Naive B cell (primary cell): ENCODE measurements around the gene ACSF3. TPM values are rescaled to one million over a fixed set of nuclear protein-coding genes. Genes with fewer than 3 reads are reported as not detected.

Source experiments
- ATAC-seq, 2 donors: fragments of 150-1000 bp; cut with Tn5 transposase; 2 replicates each; pipeline ENCODE4 v1.10.0; 2021; ENCODE audit warnings: low read depth in 2 of 2, mild to moderate bottlenecking in 2 of 2, moderate library complexity in 2 of 2
- DNase-seq: peaks from one replicate; pipeline ENCODE4 v3.0.0; 2022
- H3K27ac Mint-ChIP-seq, 6 donors: one replicate each; pipeline ENCODE4 v1.8.0; 2020 to 2022; ENCODE audit warnings: mild to moderate bottlenecking in 6 of 6, mixed read lengths in 6 of 6, moderate library complexity in 5 of 6, inconsistent platforms in 2 of 6
- H3K27me3 Mint-ChIP-seq, 3 donors: one replicate each; pipeline ENCODE4 v1.8.0; 2021 to 2022; ENCODE audit warnings: mixed read lengths in 3 of 3, mild to moderate bottlenecking in 1 of 3
- H3K36me3 Mint-ChIP-seq, 2 donors: one replicate each; pipeline ENCODE4 v1.8.0; 2020 to 2022; ENCODE audit warnings: mixed read lengths in 2 of 2, inconsistent platforms in 1 of 2, mild to moderate bottlenecking in 1 of 2
- H3K4me1 Mint-ChIP-seq, 3 donors: one replicate each; pipeline ENCODE4 v1.8.0; 2020 to 2022; ENCODE audit warnings: mixed read lengths in 3 of 3, inconsistent platforms in 1 of 3, mild to moderate bottlenecking in 1 of 3, moderate library complexity in 1 of 3
- H3K4me3 Mint-ChIP-seq, 8 donors: one replicate each; pipeline ENCODE4 v1.8.0; 2020 to 2022; ENCODE audit warnings: mild to moderate bottlenecking in 8 of 8, mixed read lengths in 8 of 8, moderate library complexity in 8 of 8, inconsistent platforms in 2 of 8
- H3K9me3 Mint-ChIP-seq, 7 donors: one replicate each; pipeline ENCODE4 v1.8.0; 2020 to 2022; ENCODE audit warnings: mixed read lengths in 7 of 7, mild to moderate bottlenecking in 5 of 7, inconsistent platforms in 2 of 7, moderate library complexity in 1 of 7
- polyA plus RNA-seq, 6 donors: library from polyadenylated mRNA; unstranded; fragments of 300-500 nt; fragmentation: Illumina TruSeq; gene quantifications; one replicate each; pipeline ENCODE4 v1.2.3, GENCODE V29; 2021; ENCODE audit warnings: low read depth in 6 of 6

The ACSF3 gene
- polyA plus RNA-seq, 6 donors from 2014 or later = 30.0 to 43.6 (median 33.9) TPM

GRCh38 chr16:89051521-89052166 lies 42.0 kb upstream of the ACSF3 start:
- ATAC-seq (no peak), DNase-seq (no peak)
- peaks cover 6 to 15% (median 12%) of the 10 kb centered on the region in 3 donors for H3K4me1 Mint-ChIP-seq
- H3K9me3 Mint-ChIP-seq = no peaks in the 10 kb centered on the region
- peaks cover 0 to 35% (median 18%) of the 10 kb centered on the region in 3 donors for H3K27me3 Mint-ChIP-seq
- no peak overlapping the region for H3K27ac Mint-ChIP-seq
- no peaks in the 10 kb centered on the region for H3K36me3 Mint-ChIP-seq
- H3K4me3 Mint-ChIP-seq = peak overlapping the region in 1 of 8 donors; percentile 9

GRCh38 chr16:89052191-89052889 lies 41.3 kb upstream of the ACSF3 start:
- Mint-ChIP-seq H3K27ac (peak overlapping the region in 5 of 6 donors; percentile 79 to 96 (median 91)), H3K4me1 (peaks cover 6 to 15% (median 12%) of the 10 kb centered on the region in 3 donors), H3K36me3 (no peaks in the 10 kb centered on the region), H3K4me3 (peak overlapping the region; percentile 52 to 93 (median 88)), H3K27me3 (peaks cover 0 to 32% (median 18%) of the 10 kb centered on the region in 3 donors), H3K9me3 (no peaks in the 10 kb centered on the region)
- no peak for DNase-seq
- peak; percentile 8 to 11 for ATAC-seq

GRCh38 chr16:89052890-89053724 lies 40.5 kb upstream of the ACSF3 start:
- H3K4me1 Mint-ChIP-seq = peaks cover 6 to 15% (median 12%) of the 10 kb centered on the region in 3 donors

DNA sequence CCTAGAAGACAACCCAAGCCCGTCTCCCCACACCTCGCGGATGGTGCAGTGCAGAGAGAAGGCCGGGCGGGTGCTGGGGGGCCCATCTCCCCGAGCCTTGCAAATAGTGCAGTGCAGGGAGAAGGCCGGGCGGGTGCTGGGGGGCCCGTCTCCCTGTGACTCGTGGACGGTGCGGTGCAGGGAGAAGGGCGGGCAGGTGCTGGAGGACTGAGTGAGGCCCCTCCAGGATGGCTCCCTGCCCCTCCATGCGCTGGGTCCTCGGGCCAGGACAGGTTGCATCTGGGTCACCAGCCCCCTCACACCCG lies 40.0 kb upstream of the ACSF3 start:
- Mint-ChIP-seq H3K36me3 (no peaks in the 10 kb centered on the region), H3K27me3 (peaks cover 0 to 33% (median 18%) of the 10 kb centered on the region in 3 donors), H3K27ac (peak overlapping the region in 1 of 6 donors; percentile 85), H3K4me3 (no peak overlapping the region), H3K9me3 (no peaks in the 10 kb centered on the region), H3K4me1 (peaks cover 6 to 15% (median 12%) of the 10 kb centered on the region in 3 donors)
- no peak for DNase-seq
- no peak for ATAC-seq

More at GRCh38 chr16:89052890-89053724, 40.5 kb upstream of the ACSF3 start:
- H3K27me3 Mint-ChIP-seq = peaks cover 0 to 33% (median 18%) of the 10 kb centered on the region in 3 donors
- ATAC-seq (peak; percentile 37 to 43), DNase-seq (no peak)
- no peaks in the 10 kb centered on the region for H3K36me3 Mint-ChIP-seq
- peak overlapping the region; percentile 52 to 93 (median 88) for H3K4me3 Mint-ChIP-seq
- peak overlapping the region in 5 of 6 donors; percentile 79 to 96 (median 91) for H3K27ac Mint-ChIP-seq
- H3K9me3 Mint-ChIP-seq = no peaks in the 10 kb centered on the region

- H3K36me3 Mint-ChIP-seq = no peaks in the 10 kb centered on the region
- H3K4me1 Mint-ChIP-seq = peaks cover 6 to 12% (median 12%) of the 10 kb centered on the region in 3 donors
- H3K27ac Mint-ChIP-seq = no peak overlapping the region
- H3K9me3 Mint-ChIP-seq = no peaks in the 10 kb centered on the region
- DNase-seq = no peak
- peaks cover 0 to 28% (median 15%) of the 10 kb centered on the region in 3 donors for H3K27me3 Mint-ChIP-seq
- ATAC-seq = no peak
- no peak overlapping the region for H3K4me3 Mint-ChIP-seq
Observed at GRCh38 chr16:89054261-89054661, 39.4 kb upstream of the ACSF3 start.

GRCh38 chr16:89054714-89055113 lies 38.9 kb upstream of the ACSF3 start:
- H3K4me1 Mint-ChIP-seq = peaks cover 6 to 12% (median 9%) of the 10 kb centered on the region in 3 donors
- H3K27me3 Mint-ChIP-seq = peaks cover 0 to 23% (median 11%) of the 10 kb centered on the region in 3 donors
- H3K9me3 Mint-ChIP-seq = no peaks in the 10 kb centered on the region
- H3K36me3 Mint-ChIP-seq = no peaks in the 10 kb centered on the region
- ATAC-seq = no peak
- H3K4me3 Mint-ChIP-seq = peak overlapping the region in 2 of 8 donors; percentile 51 to 65
- DNase-seq = no peak
- H3K27ac Mint-ChIP-seq = peak overlapping the region in 1 of 6 donors; percentile 69

- Mint-ChIP-seq H3K4me1 (peaks cover 11 to 13% (median 12%) of the 10 kb centered on the region in 3 donors), H3K27me3 (peaks cover 0 to 20% (median 7%) of the 10 kb centered on the region in 3 donors), H3K4me3 (no peak overlapping the region), H3K36me3 (no peaks in the 10 kb centered on the region), H3K9me3 (no peaks in the 10 kb centered on the region), H3K27ac (no peak overlapping the region)
- no peak for DNase-seq
- ATAC-seq = no peak
Observed at GRCh38 chr16:89055313-89055712, 38.3 kb upstream of the ACSF3 start.

- no peaks in the 10 kb centered on the region for H3K36me3 Mint-ChIP-seq
- ATAC-seq = no peak
- no peak overlapping the region for H3K27ac Mint-ChIP-seq
- no peaks in the 10 kb centered on the region for H3K9me3 Mint-ChIP-seq
- H3K27me3 Mint-ChIP-seq = peaks cover 0 to 20% (median 7%) of the 10 kb centered on the region in 3 donors
- H3K4me3 Mint-ChIP-seq = peak overlapping the region in 2 of 8 donors; percentile 29 to 33
- H3K4me1 Mint-ChIP-seq = peaks cover 12 to 16% (median 16%) of the 10 kb centered on the region in 3 donors
- DNase-seq = no peak
Observed at GRCh38 chr16:89055894-89056555, 37.6 kb upstream of the ACSF3 start.

DNA sequence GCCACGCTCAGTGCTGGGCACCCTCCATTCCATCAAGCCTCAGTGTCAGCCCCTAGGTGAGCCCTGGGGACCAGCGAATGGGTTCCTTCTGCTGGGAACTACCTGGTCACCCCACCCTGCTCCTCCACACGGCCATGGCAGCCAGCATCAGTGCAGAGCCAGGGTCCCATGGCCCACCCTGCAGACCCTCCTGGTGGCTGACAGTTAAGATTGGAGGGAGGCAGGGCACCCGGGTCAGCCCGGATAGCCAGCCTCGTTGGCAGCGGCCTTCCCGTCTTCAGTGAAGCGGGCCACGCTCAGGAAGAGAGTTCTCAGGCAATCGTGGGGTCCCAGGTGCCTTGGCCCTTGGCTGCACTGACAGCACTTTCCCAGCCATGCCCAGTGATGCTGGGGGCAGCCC lies 37.1 kb upstream of the ACSF3 start:
- no peak for DNase-seq
- H3K27ac Mint-ChIP-seq = no peak overlapping the region

DNA sequence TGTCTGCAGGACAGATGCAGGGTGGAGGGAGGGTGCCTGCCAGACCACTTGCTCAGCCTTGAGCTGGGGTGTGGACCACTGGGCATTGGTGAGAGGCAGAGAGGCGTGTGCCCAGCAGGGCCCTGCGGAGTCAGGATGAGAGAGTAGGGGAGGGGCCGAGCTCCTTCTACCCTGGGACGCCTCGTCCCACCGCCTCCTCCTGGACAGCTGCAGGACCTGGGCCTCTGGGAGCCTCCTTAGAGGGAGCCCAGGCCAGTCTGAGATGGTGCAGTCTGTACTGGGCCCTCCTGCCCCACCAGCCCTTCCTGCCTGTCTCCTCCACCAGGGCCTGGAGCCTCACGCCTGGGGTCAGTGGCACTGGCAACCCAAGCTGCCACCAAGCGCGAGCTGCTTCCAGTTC lies 35.9 kb upstream of the ACSF3 start:
- Mint-ChIP-seq H3K4me3 (no peak overlapping the region), H3K9me3 (no peaks in the 10 kb centered on the region), H3K36me3 (no peaks in the 10 kb centered on the region), H3K27me3 (peaks cover 0 to 16% (median 3%) of the 10 kb centered on the region in 3 donors), H3K27ac (peak overlapping the region in 1 of 6 donors; percentile 15), H3K4me1 (peaks cover 8 to 25% (median 25%) of the 10 kb centered on the region in 3 donors)
- no peak for ATAC-seq
- DNase-seq = no peak

More for the DNA sequence above, 37.1 kb upstream of the ACSF3 start:
- H3K4me3 Mint-ChIP-seq = peak overlapping the region in 1 of 8 donors; percentile 33
- H3K36me3 Mint-ChIP-seq = no peaks in the 10 kb centered on the region
- no peaks in the 10 kb centered on the region for H3K9me3 Mint-ChIP-seq
- no peak for ATAC-seq
- H3K4me1 Mint-ChIP-seq = peaks cover 12 to 21% (median 20%) of the 10 kb centered on the region in 3 donors
- peaks cover 0 to 20% (median 7%) of the 10 kb centered on the region in 3 donors for H3K27me3 Mint-ChIP-seq

DNA sequence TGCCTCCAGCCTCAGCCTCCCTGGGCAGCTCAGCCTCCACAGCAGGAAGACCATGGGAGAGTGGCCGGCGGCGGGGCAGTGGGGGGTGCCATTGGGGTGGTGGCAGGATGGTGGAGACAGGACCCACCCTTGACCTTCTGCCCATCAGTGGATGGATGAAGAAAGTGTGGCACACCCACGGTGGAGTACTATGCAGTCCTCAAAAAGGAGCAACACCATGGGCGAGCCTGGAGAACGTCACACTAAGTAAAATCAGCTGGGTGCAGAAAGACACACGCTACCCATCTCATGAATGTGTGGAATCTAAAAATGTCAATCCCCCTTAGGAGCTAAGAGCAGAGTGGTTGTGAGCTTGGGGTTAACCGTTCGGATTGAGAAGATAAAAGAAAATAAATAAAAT lies 34.8 kb upstream of the ACSF3 start:
- ATAC-seq = no peak
- Mint-ChIP-seq H3K9me3 (no peaks in the 10 kb centered on the region), H3K4me1 (peaks cover 5 to 24% (median 23%) of the 10 kb centered on the region in 3 donors), H3K4me3 (no peak overlapping the region), H3K27ac (peak overlapping the region in 1 of 6 donors; percentile 65), H3K36me3 (no peaks in the 10 kb centered on the region), H3K27me3 (peaks cover 0 to 7% (median 0%) of the 10 kb centered on the region in 3 donors)
- DNase-seq = no peak

GRCh38 chr16:89060207-89060794 lies 33.4 kb upstream of the ACSF3 start:
- Mint-ChIP-seq H3K4me1 (peaks cover 8 to 34% (median 25%) of the 10 kb centered on the region in 3 donors), H3K27ac (peak overlapping the region; percentile 37 to 97 (median 84)), H3K9me3 (no peaks in the 10 kb centered on the region), H3K4me3 (peak overlapping the region in 4 of 8 donors; percentile 31 to 59 (median 46)), H3K36me3 (no peaks in the 10 kb centered on the region), H3K27me3 (peaks cover 0 to 5% (median 0%) of the 10 kb centered on the region in 3 donors)
- DNase-seq (peak; percentile 56), ATAC-seq (peak; percentile 87 to 89)
